NCI-H2171 (cell line): ENCODE measurements around the gene ELOVL2.
"Not testable (repeated sequence)": the region's sequence is repeated elsewhere in the genome, so short reads cannot be mapped to it uniquely, and the experiment has no call there.

ENCODE experiments used
- DNase-seq: peaks from one replicate; lab custom pipeline; 2025; lab: John Stamatoyannopoulos, UW

ELOVL2 gene

GRCh38 chr6:11021003-11021402 lies 23.1 kb downstream of the ELOVL2 start:
- DNase-seq: no peak

- no peak for DNase-seq
These were observed 25.9 kb downstream of the ELOVL2 start for GRCh38 chr6:11018225-11018624.

- no peak for DNase-seq
These were observed 27.0 kb downstream of the ELOVL2 start for GRCh38 chr6:11017090-11017489.

DNA sequence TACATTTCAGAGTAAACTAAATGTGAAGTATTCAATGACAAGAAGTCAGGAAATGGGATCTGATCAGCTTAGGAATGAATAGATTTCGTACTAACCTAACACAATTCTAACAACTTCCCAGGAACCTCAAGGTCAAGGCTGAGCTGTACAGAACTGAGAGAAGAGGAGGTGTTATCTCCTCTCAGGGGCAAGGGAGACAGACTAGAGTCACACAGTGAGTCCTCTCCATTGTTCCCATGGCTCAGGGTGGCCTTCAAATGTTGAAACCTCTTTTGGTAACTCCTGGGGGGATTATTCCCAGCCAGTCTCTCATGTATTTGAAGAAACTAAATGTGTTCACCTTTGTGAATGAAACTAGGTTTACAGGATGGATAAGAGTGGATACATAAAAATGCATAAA lies 27.7 kb downstream of the ELOVL2 start:
- no peak for DNase-seq

DNA sequence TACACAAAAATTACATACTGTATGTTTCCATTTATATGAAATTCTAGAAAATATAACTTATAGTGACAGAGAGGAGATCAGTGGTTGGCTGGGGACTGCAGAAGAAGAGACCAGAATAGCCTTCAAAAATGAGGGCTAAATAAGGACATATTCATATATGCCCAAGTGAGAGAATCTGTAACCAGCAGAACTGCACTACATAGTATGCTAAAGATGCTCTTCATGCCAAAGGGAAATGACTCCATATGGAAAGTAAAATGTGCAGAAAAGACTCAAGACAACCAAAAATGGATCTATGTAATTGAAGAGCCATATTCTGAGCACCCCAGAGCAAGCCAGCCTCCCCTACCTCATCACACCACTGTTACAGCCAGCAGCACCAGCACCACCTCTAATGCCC lies 29.0 kb downstream of the ELOVL2 start:
- no peak for DNase-seq

- no peak for DNase-seq
These were observed 30.4 kb downstream of the ELOVL2 start for GRCh38 chr6:11013721-11014070.

GRCh38 chr6:11012976-11013720 lies 31.0 kb downstream of the ELOVL2 start:
- no peak for DNase-seq

DNA sequence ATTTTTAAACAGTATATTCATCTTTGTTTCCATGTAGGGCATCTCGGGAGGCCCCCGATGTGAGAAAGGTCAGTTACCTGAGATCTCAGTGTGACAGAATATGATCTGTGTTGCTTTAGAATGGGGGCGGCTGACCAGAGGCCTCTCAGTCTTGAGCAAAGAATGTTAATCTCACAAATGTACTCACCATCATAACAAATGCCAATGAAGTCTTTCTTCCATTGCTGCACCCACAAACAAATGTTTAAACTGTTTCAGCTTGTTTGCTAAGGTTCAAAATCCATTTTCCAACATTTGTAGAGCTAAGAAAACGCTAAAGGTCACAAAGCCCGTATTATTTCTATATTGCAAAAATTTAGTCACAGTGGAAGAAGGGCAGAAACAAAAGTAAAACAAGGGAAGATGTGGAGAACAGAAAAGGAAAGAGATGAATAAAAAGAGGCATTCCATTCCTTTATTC lies 31.8 kb downstream of the ELOVL2 start:
- no peak for DNase-seq

DNA sequence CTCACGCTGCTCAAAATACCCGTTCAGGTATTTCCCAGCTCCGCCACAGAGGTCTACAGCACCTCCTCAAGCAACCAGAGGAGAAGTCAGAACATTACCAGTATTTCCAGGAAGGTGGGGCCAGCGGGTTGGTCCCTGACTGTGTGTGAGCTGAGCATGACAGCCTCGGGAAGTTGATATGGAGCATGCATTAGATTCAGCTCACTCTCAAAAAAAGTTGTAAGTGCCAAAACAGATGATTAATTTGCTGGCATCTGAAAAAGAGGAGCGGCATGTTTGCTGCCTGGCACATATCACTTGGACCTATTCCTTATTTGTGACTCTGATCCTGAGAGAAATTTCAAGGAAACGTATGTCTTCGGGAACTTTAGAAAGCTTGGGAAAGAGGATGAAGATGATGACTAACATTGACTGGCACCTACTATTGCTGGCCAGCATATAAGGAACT lies 32.3 kb downstream of the ELOVL2 start:
- DNase-seq: no peak

- DNase-seq: no peak
These were observed 34.8 kb downstream of the ELOVL2 start for GRCh38 chr6:11009353-11009752.

GRCh38 chr6:11008821-11009220 lies 35.3 kb downstream of the ELOVL2 start:
- DNase-seq: no peak

GRCh38 chr6:11007715-11008608 lies 36.1 kb downstream of the ELOVL2 start:
- no peak for DNase-seq

DNA sequence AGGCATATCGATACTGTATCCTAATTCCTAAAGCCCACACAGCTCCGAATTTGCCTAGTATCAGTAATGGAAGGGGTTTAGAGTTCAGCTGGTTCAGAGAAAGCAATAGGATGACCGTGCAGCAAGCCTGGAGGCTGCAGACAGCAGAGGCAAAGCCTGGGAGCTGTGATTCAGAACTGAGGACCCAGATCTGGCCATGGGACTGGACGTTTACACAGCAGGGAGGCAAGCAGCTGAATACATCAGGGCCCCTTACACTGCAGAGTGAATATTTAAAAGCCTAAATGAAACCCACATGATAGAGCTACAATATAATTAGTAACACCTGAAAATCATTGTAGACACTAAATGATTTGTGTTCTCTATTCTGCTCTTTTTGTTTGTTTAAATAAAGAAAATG lies 38.0 kb downstream of the ELOVL2 start:
- DNase-seq: no peak

- not testable (repeated sequence) for DNase-seq
These were observed 40.8 kb downstream of the ELOVL2 start for GRCh38 chr6:11003297-11003696.

DNA sequence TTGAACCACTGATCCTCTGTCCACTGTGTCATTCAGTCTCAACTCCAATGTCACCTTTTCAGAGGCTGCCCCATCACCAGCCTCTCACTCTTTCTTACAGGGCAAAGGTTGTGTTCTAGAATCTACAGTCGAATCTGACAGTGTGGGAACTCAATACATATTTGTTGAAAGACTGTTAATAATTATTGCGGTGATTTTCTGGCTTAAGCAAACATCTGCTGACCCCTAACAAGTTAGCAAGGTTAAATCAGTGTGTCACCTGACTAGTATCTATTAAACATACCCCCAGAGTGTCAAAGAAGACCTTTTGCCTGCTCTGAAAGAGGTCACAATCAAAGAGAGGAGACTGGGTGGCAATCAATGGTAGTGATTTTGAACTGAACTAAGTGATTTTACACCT lies 41.9 kb downstream of the ELOVL2 start:
- no peak for DNase-seq

GRCh38 chr6:10999994-11000393 lies 44.1 kb downstream of the ELOVL2 start:
- no peak for DNase-seq

DNA sequence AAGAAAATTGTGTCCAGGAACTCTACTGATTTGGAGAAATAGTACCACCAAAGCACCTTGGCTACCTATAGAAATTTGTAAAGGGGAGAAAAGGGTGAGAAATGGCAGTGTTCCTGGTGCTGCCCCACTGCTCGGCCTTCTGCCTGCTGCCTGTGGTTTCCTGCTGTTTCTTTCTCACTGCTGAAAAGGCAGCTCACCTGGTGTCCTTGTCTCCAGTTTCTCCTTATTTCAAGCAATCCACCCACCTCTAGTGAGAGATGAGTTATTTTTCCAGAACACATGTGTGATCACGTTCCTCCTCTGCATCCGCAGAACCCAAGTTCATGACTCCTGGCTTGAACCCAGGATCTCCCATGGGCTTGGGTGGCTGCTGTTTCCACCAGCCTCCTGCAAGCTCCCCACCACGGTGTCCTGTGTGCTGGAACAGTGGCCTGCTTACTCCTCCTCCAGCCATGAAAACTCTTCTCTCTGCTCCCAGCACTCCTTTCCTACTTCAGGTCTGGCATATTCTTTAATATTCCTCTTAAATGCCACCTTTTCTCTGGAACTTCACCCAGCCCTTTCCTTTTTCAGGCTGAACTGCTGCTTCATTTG lies 48.9 kb downstream of the ELOVL2 start:
- DNase-seq: no peak

DNA sequence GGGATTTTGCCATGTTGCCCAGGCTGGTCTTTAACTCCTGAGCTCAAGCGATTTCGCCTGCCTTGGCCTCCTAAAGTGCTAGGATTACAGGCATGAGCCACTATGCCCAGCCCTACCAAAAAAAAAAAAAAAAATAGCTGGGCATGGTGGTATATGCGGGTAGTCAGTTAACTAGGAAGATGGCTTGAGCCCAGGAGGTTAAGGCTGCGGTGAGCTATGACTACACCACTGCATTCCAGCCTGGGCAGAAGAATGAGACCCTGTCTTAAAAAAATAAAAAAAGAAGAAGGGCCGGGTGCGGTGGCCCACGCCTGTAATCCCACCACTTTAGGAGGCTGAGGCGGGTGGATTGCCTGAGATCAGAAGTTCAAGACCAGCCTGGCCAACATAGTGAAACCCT lies 50.2 kb downstream of the ELOVL2 start:
- DNase-seq: no peak

GRCh38 chr6:10991115-10991514 lies 53.0 kb downstream of the ELOVL2 start:
- no peak for DNase-seq

GRCh38 chr6:10989587-10989986 lies 54.5 kb downstream of the ELOVL2 start:
- no peak for DNase-seq

DNA sequence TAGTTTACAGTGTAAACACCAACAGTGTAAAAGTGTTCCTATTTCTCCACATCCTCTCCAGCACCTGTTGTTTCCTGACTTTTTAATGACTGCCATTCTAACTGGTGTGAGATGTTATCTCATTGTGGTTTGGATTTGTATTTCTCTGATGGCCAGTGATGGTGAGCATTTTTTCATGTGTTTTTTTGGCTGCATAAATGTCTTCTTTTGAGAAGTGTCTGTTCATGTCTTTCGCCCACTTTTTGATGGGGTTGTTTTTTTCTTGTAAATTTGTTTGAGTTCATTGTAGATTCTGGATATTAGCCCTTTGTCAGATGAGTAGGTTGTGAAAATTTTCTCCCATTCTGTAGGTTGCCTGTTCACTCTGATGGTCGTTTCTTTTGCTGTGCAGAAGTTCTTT lies 59.1 kb downstream of the ELOVL2 start:
- not testable (repeated sequence) for DNase-seq

GRCh38 chr6:10981409-10981808 lies 62.7 kb downstream of the ELOVL2 start:
- DNase-seq: no peak

DNA sequence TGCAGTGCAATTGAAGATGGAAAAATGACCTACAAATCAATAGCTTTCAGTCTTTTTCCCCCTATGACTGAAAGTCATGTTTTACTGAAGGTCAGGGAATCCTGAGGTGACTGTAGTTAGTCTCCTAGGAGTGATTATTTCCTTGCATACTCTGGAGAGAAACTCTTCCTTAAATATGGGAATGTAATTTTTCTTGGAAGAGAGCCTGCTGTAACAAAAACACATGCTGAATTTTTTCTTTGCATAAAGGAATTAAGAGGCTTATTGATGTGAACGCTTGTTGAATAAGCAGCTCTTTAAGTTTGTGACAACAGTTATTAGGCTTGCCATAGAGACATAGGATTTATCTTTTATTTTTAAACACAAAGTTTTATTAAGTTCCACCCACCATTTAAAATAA lies 64.5 kb downstream of the ELOVL2 start:
- no peak for DNase-seq
